K562 (cell line): ENCODE data around the gene TMIGD2. TPM values are rescaled to one million over a fixed set of nuclear protein-coding genes. Genes with fewer than 3 reads are reported as not detected.

Experiments used
- ATAC-seq: fragments of 200-7000 bp; cut with Tn5 transposase; 3 replicates; pipeline ENCODE4 v1.9.1; 2020; ENCODE audit warnings: moderate library complexity
- BruUV-seq: library from RNA; stranded (reverse); fragments of 400-500 nt; replicated peaks from 2 replicates; lab custom pipeline; 2021; lab: Mats Ljungman, UMichigan
- CTCF ChIA-PET: fragments of 300-600 bp; formaldehyde crosslinking; extraction: SDS; loops from one replicate; lab custom pipeline; 2021; ENCODE audit warnings: low intra/inter-chr PET ratio; lab: Yijun Ruan, JAX
- POLR2A ChIA-PET: fragments of 300-600, 350-650 bp; sonication (Branson Sonifier 250); formaldehyde crosslinking; extraction: SDS; loops from one replicate; lab custom pipeline; 2021; ENCODE audit warnings: antibody characterized with exemption, inconsistent platforms; lab: Yijun Ruan, JAX
- DNase-seq, 4 experiments: peaks; one replicate each; pipeline versions ENCODE4 v3.0.0 to v3.0.0-alpha.2; 2011 to 2018; ENCODE audit warnings: low spot score in 3 of 4, mixed read lengths in 3 of 4; ENCODE audit errors: extremely low read depth in 1 of 4
- FAIRE-seq: peaks from 2 replicates; lab custom pipeline; 2011; peaks lifted over from hg19 to GRCh38; lab: Jason Lieb, UNC
- H2AFZ ChIP-seq: 2 replicates; pipeline ENCODE4 v1.6.0; 2011; ENCODE audit warnings: low read depth, low read length, control low read depth, inconsistent platforms
- H3K27ac ChIP-seq: fragments of 200-600 bp; 3 replicates; pipeline ENCODE4 v1.8.0; 2011; ENCODE audit warnings: low read depth, mild to moderate bottlenecking, control low read depth, inconsistent platforms, low read length, moderate library complexity, mixed read lengths; ENCODE audit errors: extremely low read depth
- H3K27me3 ChIP-seq, 2 experiments: fragments of 300-600 bp in 1 of 2; 2 replicates in 1 of 2; 3 replicates in 1 of 2; pipeline versions ENCODE4 v1.6.0 to v1.8.0; 2011; ENCODE audit warnings: inconsistent platforms in 2 of 2, low read length in 2 of 2, mild to moderate bottlenecking in 1 of 2, mixed read lengths in 1 of 2, moderate library complexity in 1 of 2; ENCODE audit not compliant: control insufficient read depth in 2 of 2, insufficient read depth in 2 of 2
- H3K36me3 ChIP-seq: fragments of 300-600 bp; 3 replicates; pipeline ENCODE4 v1.8.0; 2011; ENCODE audit warnings: mild to moderate bottlenecking, low read length, inconsistent platforms; ENCODE audit not compliant: control insufficient read depth, insufficient read depth
- H3K4me1 ChIP-seq, 2 experiments: fragments of 200-600 bp in 1 of 2; replicated peaks in 1 of 2; 2 replicates in 1 of 2; 3 replicates in 1 of 2; pipeline versions ENCODE4 v1.5.1 to v1.8.0; 2011; ENCODE audit warnings: inconsistent platforms in 2 of 2, low read length in 2 of 2, mild to moderate bottlenecking in 1 of 2, mixed read lengths in 1 of 2, moderate library complexity in 1 of 2; ENCODE audit not compliant: control insufficient read depth in 2 of 2, insufficient read depth in 2 of 2
- H3K4me2 ChIP-seq: 2 replicates; pipeline ENCODE4 v1.6.1; 2011; ENCODE audit warnings: low read length, control low read depth, inconsistent platforms, mixed read lengths; ENCODE audit not compliant: insufficient read depth
- H3K4me3 ChIP-seq: fragments of 200-600 bp; sonication (generic), shearing (Covaris generic); 2 replicates; pipeline ENCODE4 v1.5.1; 2016; ENCODE audit warnings: control low read depth, inconsistent platforms
- H3K79me2 ChIP-seq: fragments of 200-600 bp; 3 replicates; pipeline ENCODE4 v1.8.0; 2011; ENCODE audit warnings: low read length, inconsistent platforms; ENCODE audit not compliant: control insufficient read depth, insufficient read depth
- H3K9ac ChIP-seq, 2 experiments: 2 replicates each; pipeline versions ENCODE4 v1.6.0 to v1.6.1; 2011; ENCODE audit warnings: low read depth in 2 of 2, low read length in 2 of 2, control low read depth in 1 of 2, inconsistent platforms in 1 of 2, mild to moderate bottlenecking in 1 of 2, mixed read lengths in 1 of 2; ENCODE audit not compliant: insufficient read depth in 1 of 2
- H3K9me1 ChIP-seq: one replicate; pipeline ENCODE4 v1.6.0; 2011; ENCODE audit warnings: inconsistent platforms, mild to moderate bottlenecking, low read length, moderate library complexity; ENCODE audit not compliant: control insufficient read depth, insufficient read depth
- H3K9me3 ChIP-seq: replicated peaks from 2 replicates; pipeline ENCODE4 v1.5.1; 2011; ENCODE audit warnings: low read depth, low read length, inconsistent platforms; ENCODE audit not compliant: control insufficient read depth, insufficient read depth
- H4K20me1 ChIP-seq: replicated peaks from 2 replicates; pipeline ENCODE4 v1.6.1; 2011; ENCODE audit warnings: low read length, inconsistent platforms, mixed read lengths; ENCODE audit not compliant: control insufficient read depth, insufficient read depth
- BCOR ChIP-seq: fragments of 450-650 bp; IDR thresholded peaks from 2 replicates; pipeline ENCODE4 v1.6.1; 2016
- KDM1A ChIP-seq, 2 experiments: fragments of 450-650 bp; IDR thresholded peaks; 2 replicates each; pipeline ENCODE4 v1.6.1; 2016; ENCODE audit warnings: mild to moderate bottlenecking in 2 of 2
- NFIX ChIP-seq: fragments of 250-450 bp; sonication (Bioruptor Pico); IDR thresholded peaks from 2 replicates; pipeline ENCODE4 v1.4.0; 2020; ENCODE audit warnings: low read depth, mild to moderate bottlenecking, moderate library complexity
- RBM25 ChIP-seq: fragments of 200-400 bp; formaldehyde crosslinking; IDR thresholded peaks from 2 replicates; pipeline ENCODE4 v1.6.1; 2018; ENCODE audit warnings: low read length, low read depth, moderate library complexity; ENCODE audit not compliant: severe bottlenecking
- RBM39 ChIP-seq: fragments of 200-400 bp; formaldehyde crosslinking; optimal IDR thresholded peaks from 2 replicates; pipeline ENCODE3; 2018; ENCODE audit warnings: low read depth, low read length
- SMARCA5 ChIP-seq: fragments of 450-650 bp; IDR thresholded peaks from 2 replicates; pipeline ENCODE4 v1.6.1; 2016
- ZNF184 ChIP-seq: sonication (generic); formaldehyde crosslinking; IDR thresholded peaks from 2 replicates; pipeline ENCODE4 v1.5.0; 2020; ENCODE audit warnings: missing genetic modification reagents
- WGBS: fragments of 100-300 bp; shearing (Covaris generic); methylation state at CpG from one replicate; pipeline ENCODE4 v1.1.6; 2016; ENCODE audit warnings: low coverage, mixed read lengths; ENCODE audit not compliant: insufficient coverage; ENCODE audit errors: missing lambda C conversion rate; 5-methylcytosine and 5-hydroxymethylcytosine counted together
- in situ Hi-C: fragments of 300-500 bp; cut with MboI; formaldehyde crosslinking; loops from 4 replicates; pipeline ENCODE4 v1.15.0; 2018; ENCODE audit warnings: inconsistent platforms, mixed read lengths
- intact Hi-C: fragments of 100-400 bp; cut with micrococcal nuclease; formaldehyde crosslinking; loops from 2 replicates; pipeline ENCODE4 v1.14.2; 2022
- polyA plus RNA-seq, 8 experiments: library from polyadenylated mRNA; depleted of rRNA in 4 of 8; stranded (reverse) in 5 of 8; unstranded in 3 of 8; fragments of >200 nt; fragmentation: Nextera tagmentation in 2 of 8; fragmentation: Illumina TruSeq in 1 of 8; extraction: Ambion mirVana in 2 of 8; extraction: Trizol in 1 of 8; gene quantifications; 2 replicates each; pipeline versions ENCODE4 v1.2.1 to v1.2.3, GENCODE V29; 2011 to 2014; ENCODE audit warnings: inconsistent platforms in 1 of 8, missing spikeins in 1 of 8
- total RNA-seq, 7 experiments: library from RNA; depleted of rRNA in 6 of 7; stranded (reverse); fragments of >200 nt in 6 of 7; fragmentation: Illumina TruSeq in 2 of 7; extraction: Trizol in 2 of 7; gene quantifications; 2 replicates each; pipeline versions ENCODE4 v1.2.1 to v1.2.3, GENCODE V29; 2011 to 2021; ENCODE audit warnings: low replicate concordance in 1 of 7
- TF ChIP-seq, protein P1 (sequence below): fragments of 200-800 bp; sonication (Bioruptor generic); IDR thresholded peaks from 2 replicates; pipeline ENCODE4 v1.6.1; 2017; ENCODE audit warnings: missing genetic modification characterization, missing compliant biosample characterization

Gene TMIGD2
- total and polyA plus RNA-seq, 9 of the 15 experiments (the other 6 are each of a cell fraction or from before 2014, with no cell fraction given) = not detected

DNA sequence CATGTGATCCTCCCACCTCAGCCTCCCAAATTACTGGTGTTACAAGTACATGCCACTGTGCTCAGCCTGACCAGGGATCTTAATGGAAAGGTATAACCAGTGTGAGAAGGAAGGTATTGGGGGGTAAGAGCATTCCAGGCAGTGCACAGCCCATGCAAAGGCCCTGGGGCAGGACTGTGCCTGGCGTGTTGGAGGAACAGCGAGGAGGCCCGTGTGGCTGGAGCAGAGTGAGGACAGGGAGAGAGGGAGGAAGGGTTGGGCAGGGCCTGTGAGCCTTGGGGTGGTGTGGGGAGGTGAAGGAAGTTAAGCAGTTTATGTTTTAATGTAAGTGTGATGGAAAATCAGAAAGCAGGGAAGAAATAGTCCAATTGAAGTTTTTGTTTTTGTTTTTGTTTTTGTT lies 1.6 kb downstream of the TMIGD2 start:
- peak; percentile 81 for TF ChIP-seq BCOR
- TF ChIP-seq NFIX (CRISPR knock-in tag) = no peak
- TF ChIP-seq, protein P1, sequence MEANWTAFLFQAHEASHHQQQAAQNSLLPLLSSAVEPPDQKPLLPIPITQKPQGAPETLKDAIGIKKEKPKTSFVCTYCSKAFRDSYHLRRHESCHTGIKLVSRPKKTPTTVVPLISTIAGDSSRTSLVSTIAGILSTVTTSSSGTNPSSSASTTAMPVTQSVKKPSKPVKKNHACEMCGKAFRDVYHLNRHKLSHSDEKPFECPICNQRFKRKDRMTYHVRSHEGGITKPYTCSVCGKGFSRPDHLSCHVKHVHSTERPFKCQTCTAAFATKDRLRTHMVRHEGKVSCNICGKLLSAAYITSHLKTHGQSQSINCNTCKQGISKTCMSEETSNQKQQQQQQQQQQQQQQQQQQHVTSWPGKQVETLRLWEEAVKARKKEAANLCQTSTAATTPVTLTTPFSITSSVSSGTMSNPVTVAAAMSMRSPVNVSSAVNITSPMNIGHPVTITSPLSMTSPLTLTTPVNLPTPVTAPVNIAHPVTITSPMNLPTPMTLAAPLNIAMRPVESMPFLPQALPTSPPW (CRISPR knock-in tag) = no peak
- peak; percentile 13 to 44; a peak in 1 of 4 replicates for TF ChIP-seq KDM1A (IDR thresholded peaks at IDR 0.05)
- no peak for TF ChIP-seq RBM39
- TF ChIP-seq SMARCA5 = peak; percentile 90
- TF ChIP-seq ZNF184 = no peak
- TF ChIP-seq RBM25 = peak; percentile 72
- WGBS = 63% methylated on average over 3 of the region's 3 CpGs
- no peak overlapping the region for H2AFZ ChIP-seq
- H3K9me3 ChIP-seq = no peaks in the 10 kb centered on the region
- H3K36me3 ChIP-seq = no peaks in the 10 kb centered on the region
- no peak overlapping the region for H3K4me2 ChIP-seq
- intact Hi-C loops = no loop called here
- H3K27me3 ChIP-seq = peaks cover 0 to 3% of the 10 kb centered on the region in 2 experiments; a peak in 1 of 5 replicates
- H3K9me1 ChIP-seq = no peaks in the 10 kb centered on the region
- ChIA-PET POLR2A (no interaction called here), CTCF (no interaction called here)
- peaks cover 7 to 29% of the 10 kb centered on the region in 2 experiments; a peak in 4 of 5 replicates for H3K4me1 ChIP-seq
- BruUV-seq = no TSS peak
- H3K27ac ChIP-seq = no peak overlapping the region
- ATAC-seq (no peak), DNase-seq (no peak), FAIRE-seq (no peak)
- H3K79me2 ChIP-seq = no peaks in the 10 kb centered on the region
- no peak overlapping the region for H3K4me3 ChIP-seq
- in situ Hi-C loops = no loop called here
- H3K9ac ChIP-seq = no peak overlapping the region
- no peaks in the 10 kb centered on the region for H4K20me1 ChIP-seq
